GM18519 (cell line): Measurements from ENCODE around the gene CYBA.

Experiments
- ATAC-seq: cut with Tn5 transposase; IDR thresholded peaks from one replicate; pipeline ENCODE4 v1.9.1; 2021; ENCODE audit warnings: mild to moderate bottlenecking, moderate library complexity; ENCODE audit not compliant: unreplicated experiment, low FRiP score

CYBA gene

GRCh38 chr16:88631920-88632586 is 18.8 kb downstream of the CYBA start:
- ATAC-seq = no peak

DNA sequence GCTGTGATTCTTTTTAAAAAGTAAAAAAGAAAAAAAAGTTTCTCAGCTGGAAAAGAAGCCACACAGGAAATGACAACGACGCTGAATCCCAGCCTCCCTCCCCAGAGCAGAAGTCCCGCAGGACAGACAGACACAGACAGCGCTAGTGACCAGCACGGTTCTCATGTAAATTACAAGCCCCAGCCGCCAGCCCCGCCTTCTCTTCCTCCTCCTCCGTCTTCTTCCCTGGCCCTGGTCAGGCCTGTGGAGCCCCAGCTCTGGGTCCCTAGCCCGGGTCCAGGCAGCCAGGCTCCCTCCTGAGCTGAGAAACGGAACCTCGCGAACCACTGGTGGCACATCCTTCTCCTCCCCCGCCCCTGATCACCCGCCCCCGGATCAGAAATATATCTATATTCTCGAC is 19.5 kb downstream of the CYBA start:
- no peak for ATAC-seq

- no peak for ATAC-seq
Observed at GRCh38 chr16:88630941-88631340, 19.9 kb downstream of the CYBA start.

GRCh38 chr16:88630433-88630832 is 20.4 kb downstream of the CYBA start:
- ATAC-seq = no peak

- no peak for ATAC-seq
Observed at GRCh38 chr16:88629835-88630234, 21.0 kb downstream of the CYBA start.

- ATAC-seq = no peak
Observed at GRCh38 chr16:88628512-88628974, 22.3 kb downstream of the CYBA start.

DNA sequence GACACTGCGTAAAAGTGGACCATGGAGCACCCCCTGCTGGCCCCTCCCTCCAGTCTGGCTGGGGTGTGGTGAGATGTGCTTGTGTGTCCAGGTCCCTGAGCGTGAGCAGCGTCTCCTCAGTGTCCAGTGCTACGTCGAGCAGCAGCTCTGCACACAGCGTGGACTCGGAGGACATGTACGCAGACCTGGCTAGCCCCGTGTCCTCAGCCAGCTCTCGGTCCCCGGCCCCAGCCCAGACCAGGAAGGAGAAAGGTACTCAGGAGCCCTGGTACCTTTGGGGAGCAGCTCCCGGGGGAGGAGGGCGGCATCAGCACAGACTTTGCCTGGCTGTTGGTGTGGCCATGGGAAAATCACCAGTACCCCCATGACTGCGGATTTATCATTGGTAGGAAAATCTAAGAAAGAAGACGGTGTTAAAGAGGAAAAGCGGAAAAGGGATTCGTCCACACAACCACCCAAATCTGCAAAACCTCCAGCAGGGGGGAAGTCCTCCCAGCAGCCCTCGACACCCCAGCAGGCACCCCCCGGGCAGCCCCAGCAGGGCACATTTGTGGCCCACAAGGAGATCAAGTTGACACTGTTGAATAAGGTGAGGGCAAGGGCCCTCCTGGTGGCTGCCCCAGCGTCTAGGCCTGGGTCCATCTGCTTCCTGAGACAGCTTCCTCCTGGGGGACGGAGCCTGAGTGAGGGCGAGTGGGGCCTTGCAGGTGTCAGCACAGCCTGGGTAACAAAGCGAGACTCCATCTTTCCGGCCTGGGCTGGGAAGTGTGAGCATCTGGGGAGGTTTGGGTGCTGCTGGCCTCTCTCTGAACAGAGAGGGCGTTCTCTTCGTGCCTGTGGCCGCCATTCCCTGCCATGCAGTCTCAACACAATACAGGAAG is 23.1 kb downstream of the CYBA start:
- ATAC-seq = no peak

- ATAC-seq = no peak
Observed at GRCh38 chr16:88626646-88627045, 24.2 kb downstream of the CYBA start.

DNA sequence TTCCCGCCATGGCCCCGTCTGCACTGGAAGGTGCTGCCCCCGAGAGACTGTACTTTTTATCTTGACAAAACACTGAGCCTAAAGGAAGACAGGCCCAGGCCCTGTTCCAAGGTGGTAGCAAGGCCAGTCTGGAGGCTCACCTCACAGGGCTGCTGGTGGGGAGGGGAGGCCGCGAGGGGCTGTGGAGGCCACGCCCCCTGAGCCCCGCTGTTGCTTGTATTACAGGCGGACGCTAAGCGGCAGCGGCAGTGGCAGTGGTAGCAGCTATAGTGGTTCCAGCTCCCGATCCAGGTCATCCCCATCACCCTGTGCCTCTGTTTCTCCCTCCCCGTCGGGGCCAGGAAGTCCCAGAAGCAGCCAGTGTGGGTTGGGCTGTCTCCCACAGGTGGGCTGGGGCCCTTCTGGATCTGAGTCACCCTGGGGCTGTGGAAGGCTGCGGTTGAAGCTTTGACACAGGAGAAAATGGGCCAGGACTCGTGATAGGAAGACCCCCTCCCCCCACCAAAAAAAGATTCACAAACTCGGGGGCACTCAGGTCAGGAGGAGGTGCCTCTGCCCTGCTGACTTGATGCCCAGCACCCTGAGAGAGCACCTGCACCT is 25.8 kb downstream of the CYBA start:
- no peak for ATAC-seq

DNA sequence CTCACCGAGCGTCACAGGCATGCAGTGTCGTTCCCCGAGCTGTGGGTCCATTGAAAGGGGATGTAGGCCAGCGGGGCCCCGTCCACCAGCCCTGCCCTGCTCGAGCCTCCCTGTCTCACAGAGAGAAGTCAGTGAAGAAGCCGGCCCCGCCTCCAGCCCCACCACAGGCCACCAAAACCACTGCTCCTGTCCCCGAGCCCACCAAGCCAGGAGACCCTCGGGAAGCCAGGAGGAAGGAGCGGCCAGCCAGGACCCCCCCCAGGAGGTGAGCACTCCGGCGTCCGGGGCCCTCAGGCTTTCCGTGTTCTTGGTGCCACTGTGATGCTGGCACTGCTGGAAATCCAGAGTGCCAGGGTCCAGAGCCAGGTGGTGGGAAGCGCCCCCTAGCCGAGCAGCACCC is 26.4 kb downstream of the CYBA start:
- ATAC-seq = no peak

DNA sequence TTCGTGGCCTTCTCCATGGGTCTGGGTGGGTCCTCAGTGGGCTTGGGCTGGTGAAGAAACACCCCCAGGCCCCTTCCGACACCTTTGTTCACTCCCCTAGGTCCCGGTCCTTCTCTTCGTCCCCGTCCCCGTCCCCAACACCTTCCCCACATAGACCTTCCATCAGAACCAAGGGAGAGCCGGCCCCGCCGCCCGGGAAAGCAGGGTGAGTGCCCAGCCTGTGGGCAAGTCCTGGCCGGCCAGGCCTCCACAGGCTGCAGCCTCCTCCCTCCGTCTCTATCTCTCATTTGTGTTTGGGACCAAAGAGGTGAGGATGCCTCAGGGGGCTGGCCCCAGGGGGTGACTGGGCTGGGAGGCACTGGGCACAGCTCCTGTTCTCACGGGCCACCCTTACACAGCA is 27.0 kb downstream of the CYBA start:
- no peak for ATAC-seq

DNA sequence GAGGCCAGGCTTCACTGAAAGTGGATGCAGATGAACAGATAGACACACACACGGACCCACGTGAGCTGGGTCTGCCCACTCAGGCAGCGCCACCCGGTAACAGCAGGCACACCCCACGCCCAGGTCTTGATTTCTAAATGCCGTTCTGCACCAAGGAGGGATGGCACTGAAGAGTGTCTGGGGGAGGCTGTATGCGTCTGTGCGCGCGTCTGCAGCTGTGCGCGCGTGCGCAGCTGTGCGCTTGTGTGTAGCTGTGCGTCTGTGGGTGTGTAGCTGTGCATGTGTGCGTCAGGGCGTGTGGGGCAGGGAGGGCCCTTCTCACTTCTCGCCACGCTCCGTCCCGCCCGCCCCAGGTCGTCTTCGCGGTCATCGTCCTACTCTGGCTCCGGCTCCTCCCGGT is 28.0 kb downstream of the CYBA start:
- ATAC-seq = no peak

DNA sequence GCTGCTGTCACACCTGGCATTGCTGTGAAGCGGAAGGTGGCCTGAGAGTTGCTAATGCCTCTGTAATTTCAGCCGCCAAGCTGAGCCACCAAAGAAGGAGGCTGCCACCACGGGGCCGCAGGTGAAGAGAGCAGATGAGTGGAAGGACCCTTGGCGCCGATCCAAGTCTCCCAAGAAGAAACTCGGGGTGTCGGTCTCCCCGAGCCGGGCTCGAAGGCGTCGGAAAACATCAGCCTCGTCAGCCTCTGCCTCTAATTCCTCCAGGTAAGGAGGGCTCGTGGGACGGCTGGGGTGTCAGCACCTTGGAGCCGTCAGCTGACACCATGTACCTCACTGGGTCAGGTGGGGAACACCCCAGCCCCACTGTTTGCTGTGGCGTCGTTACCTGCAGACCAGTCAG is 28.7 kb downstream of the CYBA start:
- ATAC-seq = no peak

DNA sequence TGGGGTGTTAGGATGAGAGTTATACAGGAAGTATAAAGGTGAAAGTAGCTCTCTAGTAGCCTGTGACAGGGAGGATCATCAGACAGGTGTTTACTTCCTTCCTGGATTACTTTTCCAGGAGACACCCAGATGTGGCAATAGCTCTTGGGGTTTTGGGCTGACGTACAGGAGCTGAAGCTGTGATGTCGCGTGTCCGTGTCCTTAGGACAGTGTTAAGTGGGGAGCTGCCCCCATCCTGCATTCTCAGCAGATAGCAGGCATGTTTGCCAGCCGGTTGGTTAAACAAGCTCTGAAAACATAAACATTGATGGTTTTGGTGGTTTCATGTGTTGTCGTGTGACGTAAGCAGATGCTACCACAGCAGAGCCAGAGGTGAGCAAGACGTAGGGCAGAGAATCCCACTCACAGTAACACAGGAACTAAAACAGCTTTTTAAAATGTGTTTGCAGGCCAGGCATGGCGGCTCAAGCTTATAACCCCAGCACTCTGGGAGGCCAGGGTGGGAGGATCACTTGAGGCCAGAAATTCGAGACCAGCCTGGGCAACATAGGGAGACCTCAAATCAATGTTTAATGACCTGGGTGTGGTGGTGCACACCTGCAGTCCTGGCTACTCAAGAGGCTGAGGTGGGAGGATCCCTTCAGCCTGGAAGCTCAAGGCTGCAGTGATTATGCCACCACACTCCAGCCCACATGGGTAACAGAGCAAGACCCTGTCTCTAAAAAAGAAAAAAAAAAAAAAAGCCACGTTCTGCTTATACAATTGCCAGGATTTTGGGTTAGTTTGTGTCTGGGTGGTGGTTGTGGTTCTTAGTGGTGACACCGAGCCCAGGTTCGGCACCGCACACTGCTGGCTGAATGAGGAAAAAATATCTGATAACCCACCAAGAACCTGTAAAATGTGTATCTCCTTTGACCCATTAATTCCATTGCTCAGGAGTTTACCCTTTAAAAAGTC is 30.7 kb downstream of the CYBA start:
- no peak for ATAC-seq

DNA sequence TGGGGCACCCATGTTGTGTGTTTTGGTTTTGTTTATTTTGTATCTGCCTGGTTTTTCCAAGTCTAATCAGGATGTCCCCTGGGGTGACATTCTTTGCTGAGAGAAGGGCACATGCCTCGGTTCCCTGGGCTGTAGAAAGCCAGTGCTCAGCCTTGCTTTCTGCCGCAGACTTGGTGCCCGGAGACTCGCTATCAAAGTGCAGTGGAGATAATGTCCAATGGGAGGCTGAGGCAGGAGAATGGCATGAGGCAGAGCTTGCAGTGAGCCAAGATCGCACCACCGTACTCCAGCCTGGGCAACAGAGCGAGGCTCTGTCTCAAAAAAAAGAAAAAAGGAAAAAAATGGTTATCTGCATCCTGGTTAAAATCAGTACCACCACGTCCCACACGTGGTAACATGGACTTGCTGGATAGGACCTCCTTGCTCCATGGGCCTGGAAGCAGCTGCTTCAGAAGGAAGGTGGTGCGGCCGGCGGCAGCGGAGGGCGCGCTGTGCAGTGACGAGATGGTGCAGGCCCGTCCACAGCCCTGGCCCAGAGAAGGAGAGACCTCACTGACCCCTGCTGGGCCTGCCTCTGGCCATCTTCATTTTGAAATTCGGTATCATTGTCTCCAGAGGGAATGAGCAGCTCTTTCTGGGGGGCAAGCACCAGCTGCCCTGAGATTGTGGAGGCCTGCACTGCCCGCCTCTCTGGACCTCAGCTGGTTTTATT is 31.7 kb downstream of the CYBA start:
- no peak for ATAC-seq

DNA sequence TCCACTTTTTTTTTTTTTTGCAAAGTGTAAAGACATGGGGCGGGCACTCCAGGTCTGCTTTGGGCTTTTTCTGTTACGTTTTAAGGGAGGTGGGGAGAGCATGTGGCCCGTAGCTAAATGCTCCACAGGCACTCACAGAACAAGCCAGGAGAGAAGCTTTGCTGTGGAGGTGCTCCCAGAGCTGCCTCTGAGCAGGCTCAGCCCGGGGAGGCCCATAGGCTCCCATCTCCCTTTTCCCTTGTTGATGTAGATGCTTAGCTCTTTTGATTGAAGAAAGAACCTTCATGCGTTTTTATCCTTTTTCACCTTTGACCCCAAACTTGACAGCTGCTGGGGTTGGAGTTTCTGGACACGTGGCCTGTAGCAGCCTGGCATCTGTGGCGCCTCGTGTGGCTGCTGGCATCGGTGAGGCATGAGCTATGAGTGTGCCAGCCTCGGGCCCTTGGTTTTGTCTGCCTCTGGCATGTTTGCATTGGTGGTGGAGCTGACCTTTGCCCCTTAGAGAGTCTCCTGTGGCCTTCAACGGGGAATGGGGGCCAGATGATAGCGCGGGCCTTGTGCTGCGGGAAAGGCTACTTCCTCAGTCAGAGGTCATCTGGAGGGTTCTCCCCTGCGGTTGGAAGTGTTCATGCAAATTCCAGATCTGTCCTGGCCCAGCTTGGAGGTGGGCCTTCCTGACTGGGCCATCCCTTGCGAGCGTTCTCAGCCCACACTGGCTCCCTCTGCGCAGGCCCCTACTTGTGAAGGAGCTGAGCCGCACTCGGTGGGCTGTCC is 32.5 kb downstream of the CYBA start:
- ATAC-seq = no peak

DNA sequence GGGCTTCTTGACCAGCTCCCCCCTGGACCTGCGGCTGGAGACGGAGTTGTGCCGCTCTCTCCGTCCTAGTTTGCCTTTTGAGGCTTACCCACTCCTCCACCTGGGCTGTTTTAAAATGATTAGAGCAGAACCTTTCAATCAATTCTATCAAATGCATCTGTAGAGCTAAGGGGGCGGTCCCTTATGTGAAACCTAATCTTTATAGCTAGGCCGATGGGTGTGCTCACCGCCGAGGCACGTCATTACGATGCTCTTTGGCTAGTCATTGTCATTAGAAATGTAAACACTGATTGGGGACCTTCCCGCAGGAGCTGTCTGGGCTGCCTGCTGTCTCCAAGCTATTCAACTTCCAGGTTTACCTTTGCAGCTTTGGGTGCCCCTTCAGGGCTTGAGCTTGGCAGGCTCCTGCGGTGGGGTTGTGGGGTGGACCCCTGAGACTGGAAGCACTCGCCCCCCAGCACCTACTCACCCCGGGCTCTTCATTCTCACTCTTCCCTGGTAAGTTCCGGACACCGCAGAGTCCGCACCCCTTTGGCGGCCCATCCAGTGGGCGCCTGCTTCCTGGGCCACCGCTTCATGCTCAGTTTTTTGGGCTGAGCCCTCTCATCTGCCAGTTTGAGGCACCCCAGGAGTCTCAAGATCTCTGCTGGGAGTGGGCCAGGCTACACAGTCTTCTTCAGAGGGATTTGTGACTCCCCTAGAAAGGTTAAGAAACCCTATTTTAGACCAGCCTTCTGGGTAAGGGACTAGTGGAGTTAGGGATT is 33.4 kb downstream of the CYBA start:
- no peak for ATAC-seq

- ATAC-seq = no peak
Observed at GRCh38 chr16:88616736-88617135, 34.1 kb downstream of the CYBA start.
